Nephron progenitor cell (in vitro differentiated cells): ENCODE results near the gene WWOX.

Source experiments
- DNase-seq: peaks from one replicate; pipeline ENCODE4 v3.0.0; 2021
- H3K27ac Mint-ChIP-seq: 2 replicates; pipeline ENCODE4 v1.8.0; 2021; ENCODE audit warnings: mild to moderate bottlenecking, moderate library complexity, mixed read lengths
- H3K27me3 Mint-ChIP-seq: 2 replicates; pipeline ENCODE4 v1.8.0; 2021; ENCODE audit warnings: mild to moderate bottlenecking, low read depth, mixed read lengths; ENCODE audit not compliant: poor library complexity
- H3K36me3 Mint-ChIP-seq: 2 replicates; pipeline ENCODE4 v1.8.0; 2021; ENCODE audit warnings: low read depth, mixed read lengths
- H3K4me1 Mint-ChIP-seq: 2 replicates; pipeline ENCODE4 v1.8.0; 2021; ENCODE audit warnings: mixed read lengths
- H3K4me3 Mint-ChIP-seq: 2 replicates; pipeline ENCODE4 v1.8.0; 2021; ENCODE audit warnings: mild to moderate bottlenecking, moderate library complexity, mixed read lengths
- H3K9me3 Mint-ChIP-seq: 2 replicates; pipeline ENCODE4 v1.8.0; 2021; ENCODE audit warnings: mild to moderate bottlenecking, moderate library complexity, mixed read lengths
- CTCF ChIP-seq: fragments of 200-600 bp; sonication (generic); IDR thresholded peaks from 2 replicates; pipeline ENCODE4 v1.5.0; 2021; ENCODE audit warnings: antibody characterized with exemption

WWOX gene

GRCh38 chr16:78300469-78300868 lies 201.0 kb downstream of the WWOX start:
- peaks cover 7% of the 10 kb centered on the region for H3K9me3 Mint-ChIP-seq
- peaks cover 76% of the 10 kb centered on the region for H3K4me1 Mint-ChIP-seq
- no peak for DNase-seq
- H3K27ac Mint-ChIP-seq: no peak overlapping the region
- no peak overlapping the region for H3K4me3 Mint-ChIP-seq
- peaks cover 8% of the 10 kb centered on the region for H3K27me3 Mint-ChIP-seq
- TF ChIP-seq CTCF: no peak
- H3K36me3 Mint-ChIP-seq: no peaks in the 10 kb centered on the region

- H3K4me3 Mint-ChIP-seq: no peak overlapping the region
- no peak for DNase-seq
- peaks cover 2% of the 10 kb centered on the region for H3K27me3 Mint-ChIP-seq
- H3K36me3 Mint-ChIP-seq: peaks cover 9% of the 10 kb centered on the region
- peaks cover 52% of the 10 kb centered on the region for H3K4me1 Mint-ChIP-seq
- H3K27ac Mint-ChIP-seq: peak overlapping the region; percentile 81
- no peak for TF ChIP-seq CTCF
- peaks cover 7% of the 10 kb centered on the region for H3K9me3 Mint-ChIP-seq
These were observed 204.5 kb downstream of the WWOX start for GRCh38 chr16:78303946-78304345.

- Mint-ChIP-seq H3K27ac (peak overlapping the region; percentile 20), H3K27me3 (peaks cover 7% of the 10 kb centered on the region), H3K9me3 (no peaks in the 10 kb centered on the region), H3K36me3 (peaks cover 9% of the 10 kb centered on the region), H3K4me1 (peaks cover 60% of the 10 kb centered on the region), H3K4me3 (no peak overlapping the region)
- no peak for DNase-seq
- TF ChIP-seq CTCF: no peak
These were observed 206.9 kb downstream of the WWOX start for GRCh38 chr16:78306361-78306760.

- Mint-ChIP-seq H3K36me3 (peaks cover 9% of the 10 kb centered on the region), H3K27me3 (peaks cover 7% of the 10 kb centered on the region)
These were observed 208.5 kb downstream of the WWOX start for GRCh38 chr16:78307824-78308528.

GRCh38 chr16:78309763-78310162 lies 210.3 kb downstream of the WWOX start:
- no peak for TF ChIP-seq CTCF
- Mint-ChIP-seq H3K4me3 (no peak overlapping the region), H3K27ac (peak overlapping the region; percentile 95), H3K36me3 (peaks cover 9% of the 10 kb centered on the region), H3K9me3 (no peaks in the 10 kb centered on the region), H3K4me1 (peaks cover 69% of the 10 kb centered on the region), H3K27me3 (peaks cover 4% of the 10 kb centered on the region)
- no peak for DNase-seq

More at GRCh38 chr16:78307824-78308528, 208.5 kb downstream of the WWOX start:
- H3K4me1 Mint-ChIP-seq: peaks cover 72% of the 10 kb centered on the region
- TF ChIP-seq CTCF: no peak
- no peak for DNase-seq
- H3K27ac Mint-ChIP-seq: no peak overlapping the region
- H3K9me3 Mint-ChIP-seq: no peaks in the 10 kb centered on the region
- H3K4me3 Mint-ChIP-seq: no peak overlapping the region

- Mint-ChIP-seq H3K9me3 (no peaks in the 10 kb centered on the region), H3K4me1 (peaks cover 69% of the 10 kb centered on the region), H3K27ac (peak overlapping the region; percentile 95)
These were observed 210.7 kb downstream of the WWOX start for GRCh38 chr16:78310196-78310595.

More at GRCh38 chr16:78310196-78310595, 210.7 kb downstream of the WWOX start:
- H3K4me3 Mint-ChIP-seq: no peak overlapping the region
- no peak for TF ChIP-seq CTCF
- peaks cover 4% of the 10 kb centered on the region for H3K27me3 Mint-ChIP-seq
- peaks cover 9% of the 10 kb centered on the region for H3K36me3 Mint-ChIP-seq
- DNase-seq: no peak
